Type B pancreatic cell (in vitro differentiated cells): ENCODE data around the gene MYH10. TPM values are rescaled to one million over a fixed set of nuclear protein-coding genes. Genes with fewer than 3 reads are reported as not detected.

Experiments
- DNase-seq: peaks from one replicate; pipeline ENCODE4 v3.0.0; 2021; ENCODE audit warnings: mixed read lengths; ENCODE audit not compliant: unreplicated experiment; ENCODE audit errors: extremely low spot score
- H3K27ac Mint-ChIP-seq: 2 replicates; pipeline ENCODE4 v1.8.0; 2021; ENCODE audit warnings: mild to moderate bottlenecking, mixed read lengths
- H3K27me3 Mint-ChIP-seq: 2 replicates; pipeline ENCODE4 v1.8.0; 2021; ENCODE audit warnings: mixed read lengths
- H3K36me3 Mint-ChIP-seq: 2 replicates; pipeline ENCODE4 v1.8.0; 2021; ENCODE audit warnings: mixed read lengths
- H3K4me1 Mint-ChIP-seq: one replicate; pipeline ENCODE4 v1.8.0; 2021; ENCODE audit warnings: mixed read lengths; ENCODE audit not compliant: unreplicated experiment
- H3K4me3 Mint-ChIP-seq: 2 replicates; pipeline ENCODE4 v1.8.0; 2021; ENCODE audit warnings: mild to moderate bottlenecking, mixed read lengths
- H3K9me3 Mint-ChIP-seq: 2 replicates; pipeline ENCODE4 v1.8.0; 2021; ENCODE audit warnings: mixed read lengths
- CTCF ChIP-seq: fragments of 200-600 bp; sonication (generic); conservative IDR thresholded peaks from 2 replicates; pipeline ENCODE4 v1.5.0; 2021; ENCODE audit warnings: antibody characterized with exemption, mild to moderate bottlenecking
- total RNA-seq: library from RNA; stranded (reverse); gene quantifications from 2 replicates; pipeline ENCODE4 v1.2.1, GENCODE V29; 2021; ENCODE audit warnings: low replicate concordance

The MYH10 gene
- total RNA-seq, 1 donor from 2014 or later, result 254 TPM

- Mint-ChIP-seq H3K9me3 (no peaks in the 10 kb centered on the region), H3K27ac (no peak overlapping the region), H3K27me3 (no peaks in the 10 kb centered on the region), H3K36me3 (no peaks in the 10 kb centered on the region), H3K4me1 (no peaks in the 10 kb centered on the region), H3K4me3 (no peak overlapping the region)
- no peak for DNase-seq
- TF ChIP-seq CTCF, result no peak
Measured at GRCh38 chr17:8647956-8648355, 17.4 kb upstream of the MYH10 start.

- no peaks in the 10 kb centered on the region for H3K27me3 Mint-ChIP-seq
- H3K36me3 Mint-ChIP-seq, result no peaks in the 10 kb centered on the region
- no peak for DNase-seq
- TF ChIP-seq CTCF, result no peak
- H3K27ac Mint-ChIP-seq, result no peak overlapping the region
- H3K4me3 Mint-ChIP-seq, result no peak overlapping the region
- no peaks in the 10 kb centered on the region for H3K9me3 Mint-ChIP-seq
- no peaks in the 10 kb centered on the region for H3K4me1 Mint-ChIP-seq
Measured at GRCh38 chr17:8647202-8647601, 16.7 kb upstream of the MYH10 start.

GRCh38 chr17:8644507-8644902 is 14.0 kb upstream of the MYH10 start:
- no peak for TF ChIP-seq CTCF
- Mint-ChIP-seq H3K27me3 (no peaks in the 10 kb centered on the region), H3K36me3 (no peaks in the 10 kb centered on the region), H3K4me1 (no peaks in the 10 kb centered on the region), H3K4me3 (no peak overlapping the region), H3K27ac (no peak overlapping the region), H3K9me3 (no peaks in the 10 kb centered on the region)
- no peak for DNase-seq

- H3K27me3 Mint-ChIP-seq, result no peaks in the 10 kb centered on the region
- H3K9me3 Mint-ChIP-seq, result no peaks in the 10 kb centered on the region
- H3K4me1 Mint-ChIP-seq, result no peaks in the 10 kb centered on the region
- no peak for TF ChIP-seq CTCF
- no peak overlapping the region for H3K4me3 Mint-ChIP-seq
- no peaks in the 10 kb centered on the region for H3K36me3 Mint-ChIP-seq
- no peak overlapping the region for H3K27ac Mint-ChIP-seq
- DNase-seq, result no peak
Measured at GRCh38 chr17:8643855-8644506, 13.5 kb upstream of the MYH10 start.

GRCh38 chr17:8639709-8640108 is 9.2 kb upstream of the MYH10 start:
- Mint-ChIP-seq H3K36me3 (no peaks in the 10 kb centered on the region), H3K9me3 (no peaks in the 10 kb centered on the region), H3K4me1 (no peaks in the 10 kb centered on the region), H3K27ac (no peak overlapping the region), H3K27me3 (no peaks in the 10 kb centered on the region), H3K4me3 (no peak overlapping the region)
- no peak for DNase-seq
- TF ChIP-seq CTCF, result no peak

GRCh38 chr17:8632061-8632460 is 1.5 kb upstream of the MYH10 start:
- no peak overlapping the region for H3K27ac Mint-ChIP-seq
- DNase-seq, result no peak
- H3K36me3 Mint-ChIP-seq, result no peaks in the 10 kb centered on the region
- H3K27me3 Mint-ChIP-seq, result no peaks in the 10 kb centered on the region
- peak overlapping the region; percentile 89 for H3K4me3 Mint-ChIP-seq
- H3K9me3 Mint-ChIP-seq, result no peaks in the 10 kb centered on the region
- peaks cover 26% of the 10 kb centered on the region for H3K4me1 Mint-ChIP-seq
- no peak for TF ChIP-seq CTCF
